Right forelimb (tissue), 1 donor: ENCODE data around the gene OR2M5.
A peak's percentile ranks its signal among the peaks of the same experiment; 100 is the strongest.

Source experiments
- DNase-seq: peaks from one replicate; pipeline ENCODE4 v3.0.0-alpha.2; 2018

The OR2M5 gene

GRCh38 chr1:248144513-248145198, at the start of gene OR2M5:
Gene OR2M5, plus strand, starts transcription at chr1:248145148. Its CDS starts 0 bp downstream, at chr1:248145148.
- DNase-seq: no peak

GRCh38 chr1:248098529-248098928, 46.4 kb upstream of the OR2M5 start:
- DNase-seq: no peak

- no peak for DNase-seq
Observed at GRCh38 chr1:248102847-248103246, 42.1 kb upstream of the OR2M5 start.

GRCh38 chr1:248111157-248111556, 33.8 kb upstream of the OR2M5 start:
- no peak for DNase-seq

GRCh38 chr1:248114890-248115289, 30.1 kb upstream of the OR2M5 start:
- DNase-seq: peak; percentile 38

- no peak for DNase-seq
Observed at GRCh38 chr1:248127653-248128052, 17.3 kb upstream of the OR2M5 start.

GRCh38 chr1:248136811-248137210, 8.1 kb upstream of the OR2M5 start:
- DNase-seq: no peak

DNA sequence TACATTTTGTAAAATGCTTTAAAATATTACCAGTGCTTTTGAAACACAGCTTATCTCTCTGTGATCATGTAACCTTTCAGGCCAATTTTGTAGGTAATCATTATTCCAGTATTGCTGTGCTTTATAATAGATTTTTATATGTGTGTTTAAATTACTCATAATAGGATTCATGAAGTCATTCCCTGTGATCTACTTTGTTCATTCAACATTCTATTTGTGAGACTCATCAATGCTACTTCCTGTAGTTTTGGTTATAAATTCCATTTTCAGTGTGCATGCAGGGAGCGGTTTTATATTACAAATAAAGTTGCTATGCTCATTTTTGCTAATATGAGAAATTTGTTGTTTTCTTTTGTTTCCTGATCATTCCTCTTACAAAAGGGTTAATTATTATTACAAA, 4.1 kb upstream of the OR2M5 start:
- DNase-seq: no peak

DNA sequence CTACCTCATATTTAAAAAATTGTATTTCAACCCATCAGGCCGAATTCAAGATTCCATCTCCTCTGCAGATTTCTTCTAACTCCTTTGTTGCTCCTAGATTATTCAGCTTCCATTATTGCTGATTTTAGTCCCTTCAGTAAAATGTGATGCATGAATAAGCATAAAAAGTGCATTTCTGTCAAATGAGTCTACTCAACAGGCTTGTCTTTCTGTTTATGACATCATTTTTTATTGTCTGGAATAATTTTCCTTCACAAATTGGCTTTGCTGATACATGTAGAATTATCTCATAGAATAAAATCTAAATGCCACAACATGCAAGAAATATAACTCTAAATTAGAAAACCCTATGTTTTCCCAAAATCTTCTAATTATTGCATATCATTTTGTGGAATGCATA, 1.6 kb upstream of the OR2M5 start:
- no peak for DNase-seq

GRCh38 chr1:248152056-248152827, 7.3 kb downstream of the OR2M5 start:
- DNase-seq: no peak

DNA sequence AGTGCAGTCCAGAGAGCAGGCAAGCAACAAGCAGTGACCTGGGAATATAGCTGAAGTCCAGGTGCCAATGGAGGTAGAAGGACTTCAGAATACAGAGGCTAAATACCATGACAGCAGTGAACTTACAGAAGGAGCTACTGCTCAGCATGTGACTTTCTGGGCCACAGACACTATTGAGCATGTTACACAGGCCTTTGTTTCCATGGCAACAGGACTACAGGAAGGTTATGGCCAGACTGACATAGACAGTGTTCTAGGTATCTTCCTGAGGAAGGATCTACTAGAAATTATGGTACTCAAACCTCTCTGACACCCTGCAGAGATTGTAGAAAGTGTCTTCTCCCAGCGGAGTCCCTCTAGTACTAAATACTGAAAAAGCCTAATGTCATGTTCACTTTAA, 11.0 kb downstream of the OR2M5 start:
- DNase-seq: no peak

GRCh38 chr1:248158758-248159157, 13.8 kb downstream of the OR2M5 start:
- DNase-seq: no peak

DNA sequence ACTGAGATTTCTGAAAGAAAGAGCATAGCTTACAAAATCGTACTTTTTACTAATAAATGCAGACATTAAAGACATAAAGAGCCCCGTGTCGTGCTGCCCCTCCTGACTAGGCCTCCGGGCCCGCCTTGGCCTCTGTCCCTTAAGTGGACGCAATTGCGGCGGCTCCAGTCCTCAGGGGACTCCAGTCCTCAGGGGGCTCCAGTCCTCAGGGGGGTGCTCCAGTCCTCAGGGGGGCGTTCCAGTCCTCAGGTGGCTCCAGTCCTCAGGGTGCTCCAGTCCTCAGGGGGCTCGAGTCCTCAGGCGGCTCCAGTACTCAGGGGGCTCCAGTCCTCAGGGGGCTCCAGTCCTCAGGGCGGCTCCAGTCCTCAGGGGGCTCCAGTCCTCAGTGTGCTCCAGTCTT, 19.1 kb downstream of the OR2M5 start:
- DNase-seq: no peak

- DNase-seq: no peak
Observed at GRCh38 chr1:248165186-248165585, 20.2 kb downstream of the OR2M5 start.

GRCh38 chr1:248174521-248174920, 29.6 kb downstream of the OR2M5 start, which contains the start of gene OR2M2:
Gene OR2M2, plus strand, starts transcription at chr1:248174821. Its CDS starts 5,165 bp downstream, at chr1:248179986.
- DNase-seq: no peak

DNA sequence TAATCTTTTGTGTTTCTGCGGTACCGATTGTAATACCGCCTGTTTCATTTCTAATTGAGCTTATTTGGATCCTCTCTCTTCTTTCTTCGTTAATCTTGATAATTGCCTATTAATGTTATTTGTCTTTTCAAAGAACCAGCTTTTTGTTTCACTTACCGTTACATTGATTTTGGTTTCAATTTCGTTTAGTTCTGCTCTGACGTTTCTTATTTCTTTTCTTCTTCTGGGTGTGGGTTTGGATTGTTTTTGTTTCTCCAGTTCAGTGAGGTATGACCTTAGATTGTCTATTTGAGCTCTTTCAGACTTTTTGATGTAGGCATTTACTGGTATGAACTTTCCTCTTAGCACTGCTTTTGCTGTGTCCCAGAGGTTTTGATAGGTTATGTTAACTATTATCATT, 39.0 kb downstream of the OR2M5 start:
- DNase-seq: no peak

- no peak for DNase-seq
Observed at GRCh38 chr1:248187363-248187762, 42.4 kb downstream of the OR2M5 start.

GRCh38 chr1:248189026-248189425, 44.1 kb downstream of the OR2M5 start:
- no peak for DNase-seq

- no peak for DNase-seq
Observed at GRCh38 chr1:248194117-248194516, 49.2 kb downstream of the OR2M5 start.
